Measurements from ENCODE around the gene DIPK1C.

DNA sequence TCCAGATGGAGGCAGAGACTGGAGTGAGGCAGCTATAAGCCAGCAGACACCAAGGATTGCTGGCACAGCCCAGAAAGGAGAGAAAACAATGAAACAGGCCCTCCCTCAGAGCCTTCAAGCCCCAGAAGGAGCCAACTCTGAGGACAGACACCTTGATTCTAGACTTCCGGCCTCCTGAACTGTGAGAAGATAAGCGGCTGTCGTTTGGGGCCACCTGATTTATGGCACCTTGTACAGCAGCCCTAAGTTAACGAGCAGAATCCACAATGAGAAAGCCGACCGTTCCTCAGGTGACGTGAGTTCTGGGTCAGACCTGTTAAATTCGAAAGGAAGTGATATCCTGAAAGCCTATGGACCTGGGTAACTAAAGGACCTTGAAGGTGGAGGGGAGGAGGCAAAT is 31.8 kb upstream of the DIPK1C start:
- TF ChIP-seq, protein P1, sequence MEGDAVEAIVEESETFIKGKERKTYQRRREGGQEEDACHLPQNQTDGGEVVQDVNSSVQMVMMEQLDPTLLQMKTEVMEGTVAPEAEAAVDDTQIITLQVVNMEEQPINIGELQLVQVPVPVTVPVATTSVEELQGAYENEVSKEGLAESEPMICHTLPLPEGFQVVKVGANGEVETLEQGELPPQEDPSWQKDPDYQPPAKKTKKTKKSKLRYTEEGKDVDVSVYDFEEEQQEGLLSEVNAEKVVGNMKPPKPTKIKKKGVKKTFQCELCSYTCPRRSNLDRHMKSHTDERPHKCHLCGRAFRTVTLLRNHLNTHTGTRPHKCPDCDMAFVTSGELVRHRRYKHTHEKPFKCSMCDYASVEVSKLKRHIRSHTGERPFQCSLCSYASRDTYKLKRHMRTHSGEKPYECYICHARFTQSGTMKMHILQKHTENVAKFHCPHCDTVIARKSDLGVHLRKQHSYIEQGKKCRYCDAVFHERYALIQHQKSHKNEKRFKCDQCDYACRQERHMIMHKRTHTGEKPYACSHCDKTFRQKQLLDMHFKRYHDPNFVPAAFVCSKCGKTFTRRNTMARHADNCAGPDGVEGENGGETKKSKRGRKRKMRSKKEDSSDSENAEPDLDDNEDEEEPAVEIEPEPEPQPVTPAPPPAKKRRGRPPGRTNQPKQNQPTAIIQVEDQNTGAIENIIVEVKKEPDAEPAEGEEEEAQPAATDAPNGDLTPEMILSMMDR (IDR thresholded peaks at IDR 0.05) = no peak
- TF ChIP-seq POLR2A (IDR thresholded peaks at IDR 0.05) (no peak), POLR2AphosphoS5 (IDR thresholded peaks at IDR 0.05) (no peak), EP300 (IDR thresholded peaks at IDR 0.05) (no peak)

All from suprapubic skin (tissue), 4 donors.